ENCODE results near the gene SEL1L3. TPM values are rescaled to one million over a fixed set of nuclear protein-coding genes. Genes with fewer than 3 reads are reported as not detected.

Gene SEL1L3
- polyA plus RNA-seq, 1 of the 3 experiments (the other 2 are of a cell fraction): 2.2 TPM

- no peak overlapping the region; the same call in 1 of the 2 replicates for H3K9ac ChIP-seq
- no peak overlapping the region for H3K4me3 ChIP-seq (ENCODE audit: low read depth in 2 of 2, low read length in 1 of 2)
- WGBS (ENCODE audit: low lambda C conversion rate): 81% methylated on average over 2 of the region's 2 CpGs
- H3K79me2 ChIP-seq (ENCODE audit: insufficient read depth): no peaks in the 10 kb centered on the region
- H3K9me3 ChIP-seq: no peaks in the 10 kb centered on the region
- H2AFZ ChIP-seq (ENCODE audit: low read depth): no peak overlapping the region
- no peaks in the 10 kb centered on the region for H3K9me2 ChIP-seq
- no peaks in the 10 kb centered on the region for H3K36me3 ChIP-seq (replicated peaks in 1 of 2; ENCODE audit: control insufficient read depth in 1 of 2, insufficient read depth in 2 of 2, low read length in 1 of 2)
- ChIA-PET CTCF (no interaction called here), POLR2A (no interaction called here)
- H3K27ac ChIP-seq (ENCODE audit: low read depth in 2 of 2, low read length in 1 of 2): peak overlapping the region in 1 of 2 experiments; percentile 72; a peak in 2 of 4 replicates
- H3K27me3 ChIP-seq (ENCODE audit: insufficient read depth): no peaks in the 10 kb centered on the region
- TF ChIP-seq MAX (IDR thresholded peaks at IDR 0.05; ENCODE audit: low read depth) (no peak), EZH2phosphoT487 (IDR thresholded peaks at IDR 0.05; ENCODE audit: borderline replicate concordance, low read depth) (no peak), RCOR1 (IDR thresholded peaks at IDR 0.05; ENCODE audit: low read length) (no peak), JUND (IDR thresholded peaks at IDR 0.05) (no peak), RAD21 (IDR thresholded peaks at IDR 0.05; ENCODE audit: low read length) (no peak), FOSL2 (IDR thresholded peaks at IDR 0.05; ENCODE audit: borderline replicate concordance, low read depth) (no peak), FOXJ3 (CRISPR knock-in tag; IDR thresholded peaks at IDR 0.05) (no peak), USF2 (IDR thresholded peaks at IDR 0.05; ENCODE audit: borderline replicate concordance, low read depth, low read length) (no peak), TEAD4 (IDR thresholded peaks at IDR 0.05; ENCODE audit: borderline replicate concordance, insufficient read depth) (no peak), GABPA (IDR thresholded peaks at IDR 0.05; ENCODE audit: low read depth) (no peak), GATA2 (CRISPR knock-in tag; IDR thresholded peaks at IDR 0.05) (no peak), SIN3A (IDR thresholded peaks at IDR 0.05; ENCODE audit: borderline replicate concordance, low read depth, low read length) (no peak)
- TF ChIP-seq, protein P1, sequence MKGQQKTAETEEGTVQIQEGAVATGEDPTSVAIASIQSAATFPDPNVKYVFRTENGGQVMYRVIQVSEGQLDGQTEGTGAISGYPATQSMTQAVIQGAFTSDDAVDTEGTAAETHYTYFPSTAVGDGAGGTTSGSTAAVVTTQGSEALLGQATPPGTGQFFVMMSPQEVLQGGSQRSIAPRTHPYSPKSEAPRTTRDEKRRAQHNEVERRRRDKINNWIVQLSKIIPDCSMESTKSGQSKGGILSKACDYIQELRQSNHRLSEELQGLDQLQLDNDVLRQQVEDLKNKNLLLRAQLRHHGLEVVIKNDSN (IDR thresholded peaks at IDR 0.05; ENCODE audit: borderline replicate concordance, low read depth): no peak
- TF ChIP-seq, protein P2, sequence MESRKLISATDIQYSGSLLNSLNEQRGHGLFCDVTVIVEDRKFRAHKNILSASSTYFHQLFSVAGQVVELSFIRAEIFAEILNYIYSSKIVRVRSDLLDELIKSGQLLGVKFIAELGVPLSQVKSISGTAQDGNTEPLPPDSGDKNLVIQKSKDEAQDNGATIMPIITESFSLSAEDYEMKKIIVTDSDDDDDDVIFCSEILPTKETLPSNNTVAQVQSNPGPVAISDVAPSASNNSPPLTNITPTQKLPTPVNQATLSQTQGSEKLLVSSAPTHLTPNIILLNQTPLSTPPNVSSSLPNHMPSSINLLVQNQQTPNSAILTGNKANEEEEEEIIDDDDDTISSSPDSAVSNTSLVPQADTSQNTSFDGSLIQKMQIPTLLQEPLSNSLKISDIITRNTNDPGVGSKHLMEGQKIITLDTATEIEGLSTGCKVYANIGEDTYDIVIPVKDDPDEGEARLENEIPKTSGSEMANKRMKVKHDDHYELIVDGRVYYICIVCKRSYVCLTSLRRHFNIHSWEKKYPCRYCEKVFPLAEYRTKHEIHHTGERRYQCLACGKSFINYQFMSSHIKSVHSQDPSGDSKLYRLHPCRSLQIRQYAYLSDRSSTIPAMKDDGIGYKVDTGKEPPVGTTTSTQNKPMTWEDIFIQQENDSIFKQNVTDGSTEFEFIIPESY (IDR thresholded peaks at IDR 0.05; ENCODE audit: borderline replicate concordance, low read depth): no peak
- H3K4me1 ChIP-seq (ENCODE audit: control insufficient read depth in 1 of 2, insufficient read depth in 2 of 2, low read depth in 1 of 2, low read length in 1 of 2): peaks cover 0 to 42% of the 10 kb centered on the region in 2 experiments; a peak in 2 of 4 replicates
- H4K20me1 ChIP-seq (ENCODE audit: insufficient read depth): no peaks in the 10 kb centered on the region
- no peak for DNase-seq
- H3K4me2 ChIP-seq: peak overlapping the region; percentile 42; the same call in 1 of the 2 replicates
- H3F3A ChIP-seq (replicated peaks; ENCODE audit: insufficient read depth): peaks cover 38% of the 10 kb centered on the region
Measured at GRCh38 chr4:25816591-25817058, 46.2 kb downstream of the SEL1L3 start.
